Transverse colon (tissue), 4 donors: Measurements from ENCODE around the gene INAFM2. TPM values are rescaled to one million over a fixed set of nuclear protein-coding genes. Genes with fewer than 3 reads are reported as not detected.

Experiments
- DNase-seq: peaks from one replicate; pipeline ENCODE4 v3.0.0-alpha.2; 2019
- H3K27ac ChIP-seq, 4 donors: fragments of 200-600 bp; sonication (generic); 2 replicates each; pipeline ENCODE4 v1.5.1; 2016 to 2018; ENCODE audit warnings: inconsistent platforms in 4 of 4
- H3K27me3 ChIP-seq: fragments of 200-600 bp; sonication (generic); 2 replicates; pipeline ENCODE4 v1.5.1; 2017; ENCODE audit warnings: inconsistent platforms
- H3K36me3 ChIP-seq, 4 donors: fragments of 200-600 bp; sonication (generic); 2 replicates each; pipeline ENCODE4 v1.5.1; 2017 to 2019; ENCODE audit warnings: inconsistent platforms in 4 of 4
- H3K4me1 ChIP-seq, 4 donors: fragments of 200-600 bp; sonication (generic); 2 replicates each; pipeline ENCODE4 v1.5.1; 2017 to 2020; ENCODE audit warnings: inconsistent platforms in 4 of 4
- H3K4me3 ChIP-seq, 4 donors: fragments of 200-600 bp; sonication (generic); 1 replicate in 1 of 4; 2 replicates in 3 of 4; pipeline versions ENCODE4 v1.5.1 to v1.6.1; 2017 to 2019; ENCODE audit warnings: inconsistent platforms in 4 of 4
- H3K9me3 ChIP-seq, 2 donors: fragments of 200-600 bp; sonication (generic); 2 replicates each; pipeline ENCODE4 v1.5.1; 2017 to 2019; ENCODE audit warnings: inconsistent platforms in 2 of 2
- EP300 ChIP-seq: sonication (generic); formaldehyde crosslinking; IDR thresholded peaks from one replicate; pipeline ENCODE4 v1.6.1; 2017; ENCODE audit warnings: antibody characterized with exemption, low read depth
- POLR2A ChIP-seq: fragments of 450-650 bp; IDR thresholded peaks from one replicate; pipeline ENCODE4 v1.6.1; 2016; ENCODE audit warnings: antibody characterized with exemption, mild to moderate bottlenecking, moderate library complexity
- POLR2AphosphoS5 ChIP-seq, 3 donors: sonication (generic); formaldehyde crosslinking; IDR thresholded peaks; one replicate each; pipeline ENCODE4 v1.6.1; 2016; ENCODE audit warnings: antibody characterized with exemption in 3 of 3
- WGBS, 2 donors: methylation state at CpG; one replicate each; pipeline ENCODE4 v1.1.5; 2018; ENCODE audit warnings: low coverage in 1 of 2; 5-methylcytosine and 5-hydroxymethylcytosine counted together
- in situ Hi-C, 4 donors: fragments of 200-750 bp; cut with MboI; loops; one replicate each; pipeline versions ENCODE4 v1.15.0 to v1.15.1; 2017; ENCODE audit warnings: low sequenced_read_pairs in 3 of 4, low pct_ligation_motif_present in 1 of 4, low pct_unique_long_range_greater_than_20kb in 1 of 4
- intact Hi-C: fragments of 100-400 bp; cut with DNase I; formaldehyde crosslinking; loops from one replicate; pipeline ENCODE4 v1.15.1; 2023; ENCODE audit warnings: low total_unique reads
- total RNA-seq, 4 donors: library from RNA; depleted of rRNA; stranded (reverse); fragments of >200 nt; gene quantifications; one replicate each; pipeline ENCODE4 v1.1.0, GENCODE V29; 2016
- TF ChIP-seq, protein P1 (sequence below), 5 experiments: fragments of 200-600 bp in 3 of 5; fragments of 450-650 bp in 2 of 5; sonication (generic) in 3 of 5; IDR thresholded peaks; 1 replicate in 2 of 5; 2 replicates in 3 of 5; pipeline ENCODE4 v1.5.1; 2016 to 2017; ENCODE audit warnings: antibody characterized with exemption in 5 of 5, inconsistent platforms in 3 of 5, mild to moderate bottlenecking in 2 of 5, moderate library complexity in 1 of 5

Gene INAFM2
- total RNA-seq, 4 donors from 2014 or later: 14.5 to 62.1 (median 19.4) TPM

DNA sequence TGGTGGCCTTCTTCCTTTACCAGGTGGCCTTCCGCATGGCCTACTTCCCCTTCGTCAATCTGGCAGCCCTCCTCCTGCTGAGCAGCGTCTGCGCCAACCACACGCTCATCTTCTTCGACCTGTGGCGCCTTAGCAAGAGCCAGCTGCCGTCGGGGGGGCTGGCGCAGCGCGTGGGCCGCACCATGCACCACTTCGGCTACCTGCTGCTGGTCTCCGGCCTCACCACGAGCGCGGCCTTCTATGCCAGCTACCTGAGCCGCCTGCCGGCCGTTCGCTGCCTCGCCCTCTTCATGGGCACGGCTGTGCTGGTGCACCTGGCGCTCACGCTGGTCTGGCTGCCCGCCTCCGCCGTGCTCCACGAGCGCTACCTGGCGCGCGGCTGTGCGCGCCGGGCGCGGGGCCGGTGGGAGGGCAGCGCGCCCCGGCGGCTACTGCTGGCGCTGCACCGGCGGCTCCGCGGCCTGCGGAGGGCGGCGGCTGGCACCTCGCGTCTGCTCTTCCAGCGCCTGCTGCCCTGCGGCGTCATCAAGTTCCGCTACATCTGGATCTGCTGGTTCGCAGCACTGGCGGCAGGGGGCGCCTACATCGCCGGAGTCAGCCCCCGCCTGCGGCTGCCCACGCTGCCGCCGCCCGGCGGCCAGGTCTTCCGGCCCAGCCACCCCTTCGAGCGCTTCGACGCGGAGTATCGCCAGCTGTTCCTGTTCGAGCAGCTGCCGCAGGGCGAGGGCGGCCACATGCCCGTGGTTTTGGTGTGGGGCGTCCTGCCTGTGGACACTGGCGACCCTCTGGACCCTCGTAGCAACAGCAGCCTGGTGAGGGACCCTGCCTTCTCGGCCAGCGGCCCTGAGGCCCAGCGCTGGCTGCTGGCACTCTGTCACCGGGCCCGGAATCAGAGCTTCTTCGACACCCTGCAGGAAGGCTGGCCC lies 44.5 kb downstream of the INAFM2 start:
- 20% methylated on average over 44 of the region's 91 CpGs; no CpG with 5 or more reads in 1 of the 2 donors for WGBS, 2 donors
- in situ Hi-C loops (loop anchor here in 1 of 4 donors (10.0 kb wide), 1 partner anchor 57 kb away; no protein-coding TSS in a partner anchor), intact Hi-C loops (no loop called here)
- no peak for TF ChIP-seq EP300
- TF ChIP-seq, protein P1, sequence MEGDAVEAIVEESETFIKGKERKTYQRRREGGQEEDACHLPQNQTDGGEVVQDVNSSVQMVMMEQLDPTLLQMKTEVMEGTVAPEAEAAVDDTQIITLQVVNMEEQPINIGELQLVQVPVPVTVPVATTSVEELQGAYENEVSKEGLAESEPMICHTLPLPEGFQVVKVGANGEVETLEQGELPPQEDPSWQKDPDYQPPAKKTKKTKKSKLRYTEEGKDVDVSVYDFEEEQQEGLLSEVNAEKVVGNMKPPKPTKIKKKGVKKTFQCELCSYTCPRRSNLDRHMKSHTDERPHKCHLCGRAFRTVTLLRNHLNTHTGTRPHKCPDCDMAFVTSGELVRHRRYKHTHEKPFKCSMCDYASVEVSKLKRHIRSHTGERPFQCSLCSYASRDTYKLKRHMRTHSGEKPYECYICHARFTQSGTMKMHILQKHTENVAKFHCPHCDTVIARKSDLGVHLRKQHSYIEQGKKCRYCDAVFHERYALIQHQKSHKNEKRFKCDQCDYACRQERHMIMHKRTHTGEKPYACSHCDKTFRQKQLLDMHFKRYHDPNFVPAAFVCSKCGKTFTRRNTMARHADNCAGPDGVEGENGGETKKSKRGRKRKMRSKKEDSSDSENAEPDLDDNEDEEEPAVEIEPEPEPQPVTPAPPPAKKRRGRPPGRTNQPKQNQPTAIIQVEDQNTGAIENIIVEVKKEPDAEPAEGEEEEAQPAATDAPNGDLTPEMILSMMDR (IDR thresholded peaks at IDR 0.05): peak; percentile 70 to 95 (median 79)
- TF ChIP-seq POLR2AphosphoS5 (IDR thresholded peaks at IDR 0.05): peak in 2 of 3 donors; percentile 45 to 52
- no peak for TF ChIP-seq POLR2A
- Histone ChIP-seq H3K27me3 (no peaks in the 10 kb centered on the region), H3K9me3 (no peaks in the 10 kb centered on the region), H3K27ac (peak overlapping the region; percentile 67 to 77 (median 72)), H3K36me3 (no peaks in the 10 kb centered on the region), H3K4me3 (peak overlapping the region in 2 of 4 donors; percentile 22 to 36), H3K4me1 (peaks cover 10 to 17% (median 16%) of the 10 kb centered on the region in 4 donors)
- DNase-seq: peak; percentile 91

DNA sequence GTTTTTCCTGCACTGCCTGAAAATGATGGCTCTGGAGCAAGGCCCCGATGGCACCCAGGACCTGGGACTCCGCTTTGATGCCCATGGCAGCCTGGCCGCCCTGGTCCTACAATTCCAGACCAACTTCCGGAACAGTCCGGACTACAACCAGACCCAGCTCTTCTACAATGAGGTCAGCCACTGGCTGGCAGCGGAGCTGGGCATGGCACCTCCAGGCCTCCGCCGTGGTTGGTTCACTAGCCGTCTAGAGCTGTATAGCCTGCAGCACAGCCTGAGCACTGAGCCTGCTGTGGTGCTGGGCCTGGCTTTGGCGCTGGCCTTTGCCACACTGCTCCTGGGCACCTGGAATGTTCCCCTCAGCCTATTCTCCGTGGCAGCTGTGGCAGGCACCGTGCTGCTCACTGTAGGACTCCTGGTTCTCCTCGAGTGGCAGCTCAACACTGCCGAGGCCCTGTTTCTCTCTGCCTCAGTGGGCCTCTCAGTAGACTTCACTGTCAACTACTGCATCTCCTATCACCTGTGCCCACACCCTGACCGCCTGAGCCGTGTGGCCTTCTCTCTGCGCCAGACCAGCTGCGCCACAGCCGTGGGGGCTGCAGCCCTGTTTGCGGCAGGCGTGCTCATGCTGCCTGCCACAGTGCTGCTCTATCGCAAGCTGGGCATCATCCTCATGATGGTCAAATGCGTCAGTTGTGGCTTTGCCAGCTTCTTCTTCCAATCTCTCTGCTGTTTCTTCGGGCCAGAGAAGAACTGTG lies 45.4 kb downstream of the INAFM2 start:
- intact Hi-C loops (no loop called here), in situ Hi-C loops (loop anchor here in 1 of 4 donors (10.0 kb wide), 1 partner anchor 56 kb away; no protein-coding TSS in a partner anchor)
- WGBS, 2 donors: 96 to 100% methylated on average over 1 to 23 of the region's 24 CpGs
- Histone ChIP-seq H3K27ac (no peak overlapping the region), H3K4me1 (peaks cover 10 to 17% (median 16%) of the 10 kb centered on the region in 4 donors), H3K27me3 (no peaks in the 10 kb centered on the region), H3K9me3 (no peaks in the 10 kb centered on the region), H3K4me3 (no peak overlapping the region), H3K36me3 (no peaks in the 10 kb centered on the region)
- TF ChIP-seq EP300 (no peak), POLR2AphosphoS5 (IDR thresholded peaks at IDR 0.05) (no peak), POLR2A (no peak)
- TF ChIP-seq, protein P1 (IDR thresholded peaks at IDR 0.05): no peak
- DNase-seq: no peak

DNA sequence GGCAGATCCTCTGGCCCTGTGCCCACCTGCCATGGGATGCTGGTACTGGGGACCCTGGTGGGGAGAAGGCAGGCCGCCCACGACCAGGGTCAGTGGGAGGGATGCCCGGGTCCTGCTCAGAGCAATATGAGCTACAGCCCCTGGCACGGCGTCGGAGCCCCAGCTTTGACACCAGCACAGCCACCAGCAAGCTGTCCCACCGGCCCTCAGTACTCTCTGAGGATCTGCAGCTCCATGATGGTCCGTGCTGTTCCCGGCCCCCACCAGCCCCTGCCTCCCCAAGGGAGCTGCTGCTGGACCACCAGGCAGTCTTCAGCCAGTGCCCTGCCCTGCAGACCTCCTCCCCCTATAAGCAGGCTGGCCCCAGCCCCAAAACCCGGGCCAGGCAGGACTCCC lies 46.0 kb downstream of the INAFM2 start:
- Histone ChIP-seq H3K27ac (no peak overlapping the region), H3K4me1 (peaks cover 10 to 17% (median 16%) of the 10 kb centered on the region in 4 donors), H3K36me3 (no peaks in the 10 kb centered on the region), H3K4me3 (no peak overlapping the region), H3K9me3 (no peaks in the 10 kb centered on the region), H3K27me3 (no peaks in the 10 kb centered on the region)
- WGBS, 2 donors: 87% methylated on average over 9 of the region's 10 CpGs; no CpG with 5 or more reads in 1 of the 2 donors
- intact Hi-C loops: no loop called here
- no peak for DNase-seq
- in situ Hi-C loops: loop anchor here in 1 of 4 donors (10.0 kb wide), 1 partner anchor 55 kb away; no protein-coding TSS in a partner anchor
- no peak for TF ChIP-seq EP300
- TF ChIP-seq, protein P1 (IDR thresholded peaks at IDR 0.05): no peak
- TF ChIP-seq POLR2A: no peak
- TF ChIP-seq POLR2AphosphoS5 (IDR thresholded peaks at IDR 0.05): no peak
